ENCODE results near the gene PHOX2B.

DNA sequence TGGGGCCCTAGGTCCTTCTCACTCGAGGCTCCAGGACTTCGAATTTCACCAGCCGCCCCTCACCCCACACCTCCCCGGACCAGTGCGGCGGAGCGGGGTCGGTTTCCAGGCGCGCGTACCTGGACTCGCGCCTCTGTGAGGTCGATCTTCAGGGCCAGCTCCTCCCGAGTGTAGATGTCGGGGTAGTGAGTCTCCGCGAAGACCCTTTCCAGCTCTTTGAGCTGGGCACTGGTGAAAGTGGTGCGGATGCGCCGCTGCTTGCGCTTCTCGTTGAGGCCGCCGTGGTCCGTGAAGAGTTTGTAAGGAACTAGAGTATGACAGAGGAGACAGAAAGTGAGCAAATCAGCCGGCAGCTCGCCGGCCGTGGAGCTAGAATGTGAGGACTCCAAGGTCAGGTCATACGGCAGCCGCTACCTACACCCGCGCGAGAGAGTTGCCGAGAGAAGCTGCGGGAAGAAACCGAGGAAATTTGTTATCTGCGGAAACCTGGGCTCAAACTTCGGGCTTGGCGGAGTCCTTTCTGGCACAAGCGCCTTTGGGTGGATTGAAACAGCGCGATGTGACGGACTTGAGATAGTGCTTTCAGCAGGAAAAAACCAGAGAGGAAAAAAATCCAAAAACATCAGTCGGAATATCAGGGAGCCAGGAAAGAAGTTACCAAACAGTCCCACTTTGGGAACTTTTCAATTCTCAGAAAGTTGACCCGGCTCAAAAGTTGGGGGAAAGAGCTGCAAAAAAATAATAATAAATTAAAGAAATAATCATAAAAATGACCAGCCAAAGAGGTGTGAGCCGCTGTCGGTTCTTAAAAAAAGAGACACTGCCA lies 1.1 kb downstream of the PHOX2B start:
- TF ChIP-seq USF2 (IDR thresholded peaks at IDR 0.05): no peak
- no peak for TF ChIP-seq CTCF (IDR thresholded peaks at IDR 0.05)
- TF ChIP-seq CBX8 (IDR thresholded peaks at IDR 0.05): no peak
- TF ChIP-seq HDAC2 (IDR thresholded peaks at IDR 0.05): no peak
- TF ChIP-seq RAD21 (conservative IDR thresholded peaks at IDR 0.05 in 1 of 2, IDR thresholded peaks at IDR 0.05 in 1 of 2): no peak
- TF ChIP-seq JUN (IDR thresholded peaks at IDR 0.05): no peak
- TF ChIP-seq, protein P1, sequence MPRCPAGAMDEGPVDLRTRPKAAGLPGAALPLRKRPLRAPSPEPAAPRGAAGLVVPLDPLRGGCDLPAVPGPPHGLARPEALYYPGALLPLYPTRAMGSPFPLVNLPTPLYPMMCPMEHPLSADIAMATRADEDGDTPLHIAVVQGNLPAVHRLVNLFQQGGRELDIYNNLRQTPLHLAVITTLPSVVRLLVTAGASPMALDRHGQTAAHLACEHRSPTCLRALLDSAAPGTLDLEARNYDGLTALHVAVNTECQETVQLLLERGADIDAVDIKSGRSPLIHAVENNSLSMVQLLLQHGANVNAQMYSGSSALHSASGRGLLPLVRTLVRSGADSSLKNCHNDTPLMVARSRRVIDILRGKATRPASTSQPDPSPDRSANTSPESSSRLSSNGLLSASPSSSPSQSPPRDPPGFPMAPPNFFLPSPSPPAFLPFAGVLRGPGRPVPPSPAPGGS (IDR thresholded peaks at IDR 0.05): no peak
- no peak for TF ChIP-seq MAFK (IDR thresholded peaks at IDR 0.05; ENCODE audit: partially characterized antibody)
- TF ChIP-seq JUNB (IDR thresholded peaks at IDR 0.05): no peak
- TF ChIP-seq, protein P2, sequence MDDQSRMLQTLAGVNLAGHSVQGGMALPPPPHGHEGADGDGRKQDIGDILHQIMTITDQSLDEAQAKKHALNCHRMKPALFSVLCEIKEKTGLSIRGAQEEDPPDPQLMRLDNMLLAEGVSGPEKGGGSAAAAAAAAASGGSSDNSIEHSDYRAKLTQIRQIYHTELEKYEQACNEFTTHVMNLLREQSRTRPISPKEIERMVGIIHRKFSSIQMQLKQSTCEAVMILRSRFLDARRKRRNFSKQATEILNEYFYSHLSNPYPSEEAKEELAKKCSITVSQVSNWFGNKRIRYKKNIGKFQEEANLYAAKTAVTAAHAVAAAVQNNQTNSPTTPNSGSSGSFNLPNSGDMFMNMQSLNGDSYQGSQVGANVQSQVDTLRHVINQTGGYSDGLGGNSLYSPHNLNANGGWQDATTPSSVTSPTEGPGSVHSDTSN (IDR thresholded peaks at IDR 0.05): no peak
- TF ChIP-seq ZSCAN20 (CRISPR knock-in tag; IDR thresholded peaks at IDR 0.05): no peak
- no peak for TF ChIP-seq EP300 (IDR thresholded peaks at IDR 0.05)
- no peak for TF ChIP-seq POLR2A (IDR thresholded peaks at IDR 0.05; ENCODE audit: low read length)

Measured in A549 (cell line).